GM12874 (cell line): ENCODE measurements around the gene CITED1.

Source experiments
- CTCF ChIP-seq: IDR thresholded peaks from 2 replicates; pipeline ENCODE4 v1.5.1; 2011; ENCODE audit warnings: low read depth, mild to moderate bottlenecking, control low read depth, low read length, moderate library complexity; ENCODE audit not compliant: insufficient read depth

The CITED1 gene

GRCh38 chrX:72346302-72346949, 40.7 kb upstream of the CITED1 start:
- TF ChIP-seq CTCF, result no peak

- TF ChIP-seq CTCF, result no peak
These were observed 34.9 kb upstream of the CITED1 start for GRCh38 chrX:72340626-72341025.

GRCh38 chrX:72340041-72340440, 34.3 kb upstream of the CITED1 start:
- TF ChIP-seq CTCF, result no peak

- TF ChIP-seq CTCF, result no peak
These were observed 24.4 kb upstream of the CITED1 start for GRCh38 chrX:72330131-72330530.

- no peak for TF ChIP-seq CTCF
These were observed 21.0 kb upstream of the CITED1 start for GRCh38 chrX:72326605-72327300.

- TF ChIP-seq CTCF, result no peak
These were observed 11.4 kb upstream of the CITED1 start for GRCh38 chrX:72317139-72317538.

- TF ChIP-seq CTCF, result no peak
These were observed 10.8 kb upstream of the CITED1 start for GRCh38 chrX:72316408-72317110.
